Thymus (tissue), 11 donors: ENCODE measurements around the gene CXCL12. TPM values are rescaled to one million over a fixed set of nuclear protein-coding genes. Genes with fewer than 3 reads are reported as not detected.

Experiments
- DNase-seq, 9 donors: peaks; one replicate each; pipeline ENCODE4 v3.0.0-alpha.2; 2013; ENCODE audit warnings: low spot score in 9 of 9, low read depth in 6 of 9, missing footprints in 1 of 9
- H3K27ac ChIP-seq, 2 donors: one replicate each; pipeline ENCODE4 v1.5.1; 2013; ENCODE audit warnings: control low read depth in 1 of 2, low read depth in 1 of 2, low read length in 1 of 2, mild to moderate bottlenecking in 1 of 2, moderate library complexity in 1 of 2
- H3K27me3 ChIP-seq, 2 donors: one replicate each; pipeline ENCODE4 v1.5.1; 2013; ENCODE audit warnings: low read length in 1 of 2; ENCODE audit not compliant: control insufficient read depth in 2 of 2, insufficient read depth in 1 of 2
- H3K36me3 ChIP-seq, 2 donors: one replicate each; pipeline ENCODE4 v1.5.1; 2013; ENCODE audit warnings: low read length in 1 of 2, mild to moderate bottlenecking in 1 of 2, moderate library complexity in 1 of 2; ENCODE audit not compliant: control insufficient read depth in 2 of 2, insufficient read depth in 2 of 2
- H3K4me1 ChIP-seq, 2 donors: one replicate each; pipeline ENCODE4 v1.5.1; 2013; ENCODE audit warnings: low read length in 2 of 2; ENCODE audit not compliant: control insufficient read depth in 2 of 2, insufficient read depth in 2 of 2
- H3K4me3 ChIP-seq, 2 donors: one replicate each; pipeline ENCODE4 v1.5.1; 2013; ENCODE audit warnings: low read length in 2 of 2, control low read depth in 1 of 2, mild to moderate bottlenecking in 1 of 2
- H3K9me3 ChIP-seq, 2 donors: one replicate each; pipeline ENCODE4 v1.5.1; 2013; ENCODE audit warnings: low read length in 1 of 2, mild to moderate bottlenecking in 1 of 2; ENCODE audit not compliant: control insufficient read depth in 2 of 2, insufficient read depth in 1 of 2
- WGBS: extraction: QIAGEN DNeasy Blood & Tissue Kit; methylation state at CpG from one replicate; pipeline ENCODE4 v1.1.7; 2013; 5-methylcytosine and 5-hydroxymethylcytosine counted together
- polyA plus RNA-seq: library from polyadenylated mRNA; stranded (reverse); fragments of 200-250 nt; gene quantifications from one replicate; pipeline ENCODE4 v1.2.3, GENCODE V29; 2013
- total RNA-seq: library from RNA; stranded (reverse); fragments of 120-200 nt; gene quantifications from one replicate; pipeline ENCODE4 v1.2.4, GENCODE V29; 2013
- donor health status: healthy.

The CXCL12 gene
- total and polyA plus RNA-seq, 2 donors, result 56.5 to 82.1 TPM

- H3K36me3 ChIP-seq, result no peaks in the 10 kb centered on the region
- DNase-seq, result no peak
- 93% methylated on average over 27 of the region's 27 CpGs for WGBS
- peaks cover 0 to 1% of the 10 kb centered on the region in 2 donors for H3K9me3 ChIP-seq
- no peaks in the 10 kb centered on the region for H3K4me1 ChIP-seq
- no peak overlapping the region for H3K4me3 ChIP-seq
- H3K27ac ChIP-seq, result no peak overlapping the region
- no peaks in the 10 kb centered on the region for H3K27me3 ChIP-seq
Observed at GRCh38 chr10:44373341-44373995, 11.4 kb downstream of the CXCL12 start.

GRCh38 chr10:44372181-44372580, 12.7 kb downstream of the CXCL12 start:
- 97% methylated on average over 5 of the region's 5 CpGs for WGBS
- no peaks in the 10 kb centered on the region for H3K36me3 ChIP-seq
- H3K27me3 ChIP-seq, result no peaks in the 10 kb centered on the region
- peaks cover 0 to 1% of the 10 kb centered on the region in 2 donors for H3K9me3 ChIP-seq
- H3K4me3 ChIP-seq, result no peak overlapping the region
- no peaks in the 10 kb centered on the region for H3K4me1 ChIP-seq
- H3K27ac ChIP-seq, result no peak overlapping the region
- no peak for DNase-seq

- no peaks in the 10 kb centered on the region for H3K4me1 ChIP-seq
- no peak for DNase-seq
- 87% methylated on average over 10 of the region's 10 CpGs for WGBS
- H3K36me3 ChIP-seq, result no peaks in the 10 kb centered on the region
- H3K27ac ChIP-seq, result no peak overlapping the region
- peaks cover 0 to 1% of the 10 kb centered on the region in 2 donors for H3K9me3 ChIP-seq
- no peaks in the 10 kb centered on the region for H3K27me3 ChIP-seq
- no peak overlapping the region for H3K4me3 ChIP-seq
Observed at GRCh38 chr10:44370731-44371248, 14.1 kb downstream of the CXCL12 start.

DNA sequence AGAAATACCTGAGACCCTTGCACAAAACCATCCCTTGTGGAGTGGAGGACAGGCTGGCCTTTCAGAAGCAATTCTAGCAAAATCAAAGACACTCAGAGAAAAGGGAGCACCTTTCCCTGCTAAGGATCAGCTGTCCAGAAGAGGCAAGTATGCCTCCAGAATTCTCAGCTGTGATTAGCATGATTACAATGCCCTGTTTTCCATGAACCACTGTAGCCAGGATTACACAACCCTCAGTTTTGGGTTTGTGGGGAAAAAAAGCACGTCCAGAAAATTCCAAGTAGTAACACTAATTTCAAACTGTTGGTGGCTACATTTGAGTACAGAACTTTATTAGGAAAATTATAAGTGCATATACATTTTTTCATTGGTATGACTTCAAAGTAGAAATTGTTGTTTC, 15.0 kb downstream of the CXCL12 start:
- DNase-seq, result no peak
- Histone ChIP-seq H3K4me3 (no peak overlapping the region), H3K27ac (no peak overlapping the region), H3K36me3 (no peaks in the 10 kb centered on the region), H3K27me3 (no peaks in the 10 kb centered on the region), H3K9me3 (peaks cover 0 to 1% of the 10 kb centered on the region in 2 donors), H3K4me1 (no peaks in the 10 kb centered on the region)
- 93% methylated on average over 1 of the region's 1 CpG for WGBS

- no peak for DNase-seq
- Histone ChIP-seq H3K27me3 (no peaks in the 10 kb centered on the region), H3K36me3 (no peaks in the 10 kb centered on the region), H3K4me1 (no peaks in the 10 kb centered on the region), H3K4me3 (no peak overlapping the region), H3K27ac (no peak overlapping the region), H3K9me3 (peaks cover 0 to 1% of the 10 kb centered on the region in 2 donors)
- 93% methylated on average over 6 of the region's 6 CpGs for WGBS
Observed at GRCh38 chr10:44369296-44369695, 15.6 kb downstream of the CXCL12 start.

- DNase-seq, result no peak
- WGBS, result 81% methylated on average over 7 of the region's 7 CpGs
Observed at GRCh38 chr10:44368637-44369036, 16.3 kb downstream of the CXCL12 start.

DNA sequence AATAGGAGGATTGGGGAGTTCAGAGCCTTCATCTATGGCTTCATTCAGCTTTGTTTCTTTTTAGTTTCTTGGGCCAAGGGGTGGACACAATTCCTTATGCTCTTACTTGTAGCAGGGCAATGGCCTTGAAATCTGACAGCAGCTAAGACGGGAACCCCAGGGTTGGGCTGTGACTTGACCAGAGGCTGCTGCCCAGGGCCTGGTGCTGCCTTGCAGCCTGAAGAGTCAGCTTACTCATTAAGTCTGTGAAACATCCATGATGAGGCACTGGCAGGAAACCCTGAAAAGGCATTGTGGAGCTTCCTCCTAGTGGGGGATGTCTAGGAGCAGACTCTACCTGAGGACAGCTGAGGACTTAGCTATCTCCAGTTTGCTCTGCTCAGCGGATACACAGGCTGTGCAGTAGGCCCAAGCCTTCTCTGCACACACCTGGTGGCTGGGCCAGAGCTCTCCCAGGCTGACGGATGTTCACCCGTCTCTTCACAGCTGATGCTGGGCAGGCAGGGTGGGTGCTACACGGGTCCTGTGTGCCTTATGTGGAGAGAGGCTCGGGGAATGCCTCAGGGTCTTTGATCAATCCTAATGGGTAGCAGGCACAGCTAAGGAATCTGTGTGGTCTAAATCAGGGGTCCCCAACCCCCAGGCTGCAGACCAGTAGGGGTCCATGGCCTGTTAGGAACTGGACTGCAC, 17.8 kb downstream of the CXCL12 start:
- Histone ChIP-seq H3K9me3 (peaks cover 0 to 1% of the 10 kb centered on the region in 2 donors), H3K4me1 (no peaks in the 10 kb centered on the region), H3K4me3 (no peak overlapping the region), H3K36me3 (no peaks in the 10 kb centered on the region), H3K27ac (no peak overlapping the region), H3K27me3 (no peaks in the 10 kb centered on the region)
- no peak for DNase-seq
- 94% methylated on average over 6 of the region's 6 CpGs for WGBS

More at GRCh38 chr10:44368637-44369036, 16.3 kb downstream of the CXCL12 start:
- H3K27ac ChIP-seq, result no peak overlapping the region
- H3K9me3 ChIP-seq, result peaks cover 0 to 1% of the 10 kb centered on the region in 2 donors
- no peak overlapping the region for H3K4me3 ChIP-seq
- no peaks in the 10 kb centered on the region for H3K27me3 ChIP-seq
- no peaks in the 10 kb centered on the region for H3K4me1 ChIP-seq
- H3K36me3 ChIP-seq, result no peaks in the 10 kb centered on the region

GRCh38 chr10:44364566-44364965, 20.3 kb downstream of the CXCL12 start:
- Histone ChIP-seq H3K27me3 (no peaks in the 10 kb centered on the region), H3K4me3 (no peak overlapping the region), H3K27ac (no peak overlapping the region), H3K9me3 (no peaks in the 10 kb centered on the region), H3K4me1 (no peaks in the 10 kb centered on the region), H3K36me3 (no peaks in the 10 kb centered on the region)
- 97% methylated on average over 1 of the region's 1 CpG for WGBS
- DNase-seq, result no peak

GRCh38 chr10:44363716-44364115, 21.2 kb downstream of the CXCL12 start:
- Histone ChIP-seq H3K9me3 (no peaks in the 10 kb centered on the region), H3K4me1 (no peaks in the 10 kb centered on the region), H3K36me3 (no peaks in the 10 kb centered on the region), H3K27me3 (no peaks in the 10 kb centered on the region), H3K4me3 (no peak overlapping the region), H3K27ac (no peak overlapping the region)
- no peak for DNase-seq
- 97% methylated on average over 2 of the region's 2 CpGs for WGBS
